ENCODE data around the gene SPG7.
A peak's percentile ranks its signal among the peaks of the same experiment; 100 is the strongest.

The SPG7 gene

DNA sequence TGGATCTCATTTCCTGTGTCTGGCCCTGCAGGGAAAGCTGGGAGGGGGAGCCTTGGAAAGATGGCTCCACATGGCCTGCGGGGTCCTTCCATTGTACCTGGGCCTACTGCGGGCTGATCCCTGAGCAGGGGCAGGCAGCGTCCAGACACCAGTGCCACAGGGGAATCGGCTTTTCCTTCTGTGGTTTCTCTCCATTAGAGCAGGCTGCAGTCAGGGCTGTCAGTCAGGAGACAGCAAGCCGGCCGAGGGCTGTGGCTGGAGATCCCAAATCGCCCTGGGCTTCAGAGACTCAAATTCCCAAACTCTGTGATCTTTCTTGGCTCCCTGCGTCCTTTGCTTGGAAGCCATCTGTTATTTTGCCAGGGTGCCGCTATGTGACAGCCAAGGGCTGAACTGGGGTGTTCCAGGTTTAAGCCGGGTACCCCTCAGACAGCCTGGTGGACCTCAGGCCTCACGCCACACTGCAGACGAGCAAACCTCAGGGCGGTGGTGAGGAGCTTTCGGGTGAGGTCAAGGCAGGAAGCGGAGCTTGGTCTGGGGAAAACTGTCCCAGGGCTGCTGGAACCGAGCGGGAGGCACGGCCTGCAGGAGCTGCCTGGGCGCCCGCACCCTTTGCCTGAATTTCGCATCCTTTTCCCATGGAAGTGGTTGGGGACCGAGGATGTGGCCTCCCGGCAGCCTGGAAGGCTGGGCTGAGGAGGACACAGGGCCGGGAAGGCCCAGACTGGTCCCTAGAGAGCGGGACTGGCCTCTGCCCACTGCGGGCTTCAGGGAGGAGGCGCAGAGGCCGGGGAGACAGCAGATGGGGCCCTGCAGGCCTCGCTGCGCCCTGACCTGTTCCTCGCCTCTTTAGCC lies 65.8 kb downstream of the SPG7 start:
- POLR2A ChIA-PET = no interaction called here
- H3K36me3 ChIP-seq (ENCODE audit: control insufficient read depth in 2 of 2, insufficient read depth in 1 of 2, low read length in 2 of 2) = no peaks in the 10 kb centered on the region
- no peak overlapping the region for H3K27ac ChIP-seq (ENCODE audit: extremely low read depth, low read depth, low read length)
- CTCF ChIA-PET = interaction anchor here (0.7 to 0.9 kb wide), 2 partner anchors 8 to 10 kb away, joined by 3 read pairs; no protein-coding TSS in a partner anchor
- H3K4me1 ChIP-seq (ENCODE audit: control insufficient read depth, insufficient read depth, low read length) = no peaks in the 10 kb centered on the region
- TF ChIP-seq ZNF335 (tag by site-specific recombination; conservative IDR thresholded peaks at IDR 0.05) = 0 out of 2 replicates have a peak, but pooled peaks have one; percentile 34
- no peak for TF ChIP-seq ZNF266 (tag by site-specific recombination; IDR thresholded peaks at IDR 0.05; ENCODE audit: low read depth)
- no peaks in the 10 kb centered on the region for H3K9me3 ChIP-seq (ENCODE audit: control insufficient read depth, insufficient read depth, low read depth, low read length)
- no peak overlapping the region for H3K4me3 ChIP-seq (ENCODE audit: low read depth, low read length)

GRCh38 chr16:89574681-89575246 lies 66.6 kb downstream of the SPG7 start:
- H3K36me3 ChIP-seq (ENCODE audit: control insufficient read depth in 2 of 2, insufficient read depth in 1 of 2, low read length in 2 of 2) = no peaks in the 10 kb centered on the region
- TF ChIP-seq ZNF138 (tag by site-specific recombination; IDR thresholded peaks at IDR 0.05; ENCODE audit: borderline replicate concordance) (no peak), ZNF585B (tag by site-specific recombination; IDR thresholded peaks at IDR 0.05) (no peak), YY1 (tag by site-specific recombination; IDR thresholded peaks at IDR 0.05) (no peak), ZFP37 (tag by site-specific recombination; IDR thresholded peaks at IDR 0.05) (no peak), MEIS1 (CRISPR knock-in tag; IDR thresholded peaks at IDR 0.05; ENCODE audit: borderline replicate concordance) (no peak), ZNF677 (tag by site-specific recombination; IDR thresholded peaks at IDR 0.05) (no peak), ZFP41 (tag by site-specific recombination; IDR thresholded peaks at IDR 0.05; ENCODE audit: borderline replicate concordance) (no peak), ZNF175 (tag by site-specific recombination; IDR thresholded peaks at IDR 0.05) (no peak), ZNF16 (tag by site-specific recombination; IDR thresholded peaks at IDR 0.05; ENCODE audit: low read depth) (no peak)
- TF ChIP-seq, protein P1, sequence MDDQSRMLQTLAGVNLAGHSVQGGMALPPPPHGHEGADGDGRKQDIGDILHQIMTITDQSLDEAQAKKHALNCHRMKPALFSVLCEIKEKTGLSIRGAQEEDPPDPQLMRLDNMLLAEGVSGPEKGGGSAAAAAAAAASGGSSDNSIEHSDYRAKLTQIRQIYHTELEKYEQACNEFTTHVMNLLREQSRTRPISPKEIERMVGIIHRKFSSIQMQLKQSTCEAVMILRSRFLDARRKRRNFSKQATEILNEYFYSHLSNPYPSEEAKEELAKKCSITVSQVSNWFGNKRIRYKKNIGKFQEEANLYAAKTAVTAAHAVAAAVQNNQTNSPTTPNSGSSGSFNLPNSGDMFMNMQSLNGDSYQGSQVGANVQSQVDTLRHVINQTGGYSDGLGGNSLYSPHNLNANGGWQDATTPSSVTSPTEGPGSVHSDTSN (CRISPR knock-in tag; IDR thresholded peaks at IDR 0.05) = no peak
- TF ChIP-seq, protein P2, sequence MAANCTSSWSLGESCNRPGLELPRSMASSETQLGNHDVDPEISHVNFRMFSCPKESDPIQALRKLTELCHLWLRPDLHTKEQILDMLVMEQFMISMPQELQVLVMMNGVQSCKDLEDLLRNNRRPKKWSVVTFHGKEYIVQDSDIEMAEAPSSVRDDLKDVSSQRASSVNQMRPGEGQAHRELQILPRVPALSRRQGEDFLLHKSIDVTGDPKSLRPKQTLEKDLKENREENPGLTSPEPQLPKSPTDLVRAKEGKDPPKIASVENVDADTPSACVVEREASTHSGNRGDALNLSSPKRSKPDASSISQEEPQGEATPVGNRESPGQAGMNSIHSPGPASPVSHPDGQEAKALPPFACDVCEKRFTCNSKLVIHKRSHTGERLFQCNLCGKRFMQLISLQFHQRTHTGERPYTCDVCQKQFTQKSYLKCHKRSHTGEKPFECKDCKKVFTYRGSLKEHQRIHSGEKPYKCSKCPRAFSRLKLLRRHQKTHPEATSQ (tag by site-specific recombination; IDR thresholded peaks at IDR 0.05) = no peak
- TF ChIP-seq, protein P3, sequence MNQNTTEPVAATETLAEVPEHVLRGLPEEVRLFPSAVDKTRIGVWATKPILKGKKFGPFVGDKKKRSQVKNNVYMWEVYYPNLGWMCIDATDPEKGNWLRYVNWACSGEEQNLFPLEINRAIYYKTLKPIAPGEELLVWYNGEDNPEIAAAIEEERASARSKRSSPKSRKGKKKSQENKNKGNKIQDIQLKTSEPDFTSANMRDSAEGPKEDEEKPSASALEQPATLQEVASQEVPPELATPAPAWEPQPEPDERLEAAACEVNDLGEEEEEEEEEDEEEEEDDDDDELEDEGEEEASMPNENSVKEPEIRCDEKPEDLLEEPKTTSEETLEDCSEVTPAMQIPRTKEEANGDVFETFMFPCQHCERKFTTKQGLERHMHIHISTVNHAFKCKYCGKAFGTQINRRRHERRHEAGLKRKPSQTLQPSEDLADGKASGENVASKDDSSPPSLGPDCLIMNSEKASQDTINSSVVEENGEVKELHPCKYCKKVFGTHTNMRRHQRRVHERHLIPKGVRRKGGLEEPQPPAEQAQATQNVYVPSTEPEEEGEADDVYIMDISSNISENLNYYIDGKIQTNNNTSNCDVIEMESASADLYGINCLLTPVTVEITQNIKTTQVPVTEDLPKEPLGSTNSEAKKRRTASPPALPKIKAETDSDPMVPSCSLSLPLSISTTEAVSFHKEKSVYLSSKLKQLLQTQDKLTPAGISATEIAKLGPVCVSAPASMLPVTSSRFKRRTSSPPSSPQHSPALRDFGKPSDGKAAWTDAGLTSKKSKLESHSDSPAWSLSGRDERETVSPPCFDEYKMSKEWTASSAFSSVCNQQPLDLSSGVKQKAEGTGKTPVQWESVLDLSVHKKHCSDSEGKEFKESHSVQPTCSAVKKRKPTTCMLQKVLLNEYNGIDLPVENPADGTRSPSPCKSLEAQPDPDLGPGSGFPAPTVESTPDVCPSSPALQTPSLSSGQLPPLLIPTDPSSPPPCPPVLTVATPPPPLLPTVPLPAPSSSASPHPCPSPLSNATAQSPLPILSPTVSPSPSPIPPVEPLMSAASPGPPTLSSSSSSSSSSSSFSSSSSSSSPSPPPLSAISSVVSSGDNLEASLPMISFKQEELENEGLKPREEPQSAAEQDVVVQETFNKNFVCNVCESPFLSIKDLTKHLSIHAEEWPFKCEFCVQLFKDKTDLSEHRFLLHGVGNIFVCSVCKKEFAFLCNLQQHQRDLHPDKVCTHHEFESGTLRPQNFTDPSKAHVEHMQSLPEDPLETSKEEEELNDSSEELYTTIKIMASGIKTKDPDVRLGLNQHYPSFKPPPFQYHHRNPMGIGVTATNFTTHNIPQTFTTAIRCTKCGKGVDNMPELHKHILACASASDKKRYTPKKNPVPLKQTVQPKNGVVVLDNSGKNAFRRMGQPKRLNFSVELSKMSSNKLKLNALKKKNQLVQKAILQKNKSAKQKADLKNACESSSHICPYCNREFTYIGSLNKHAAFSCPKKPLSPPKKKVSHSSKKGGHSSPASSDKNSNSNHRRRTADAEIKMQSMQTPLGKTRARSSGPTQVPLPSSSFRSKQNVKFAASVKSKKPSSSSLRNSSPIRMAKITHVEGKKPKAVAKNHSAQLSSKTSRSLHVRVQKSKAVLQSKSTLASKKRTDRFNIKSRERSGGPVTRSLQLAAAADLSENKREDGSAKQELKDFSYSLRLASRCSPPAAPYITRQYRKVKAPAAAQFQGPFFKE (tag by site-specific recombination; IDR thresholded peaks at IDR 0.05; ENCODE audit: borderline replicate concordance) = no peak
- ChIA-PET CTCF (interaction anchor here (0.9 kb wide), 1 partner anchor 9 kb away, joined by 3 read pairs; no protein-coding TSS in a partner anchor), POLR2A (no interaction called here)
- no peak overlapping the region for H3K27ac ChIP-seq (ENCODE audit: extremely low read depth, low read depth, low read length)
- no peak overlapping the region for H3K4me3 ChIP-seq (ENCODE audit: low read depth, low read length)
- no peaks in the 10 kb centered on the region for H3K9me3 ChIP-seq (ENCODE audit: control insufficient read depth, insufficient read depth, low read depth, low read length)
- no peaks in the 10 kb centered on the region for H3K4me1 ChIP-seq (ENCODE audit: control insufficient read depth, insufficient read depth, low read length)

Measured in HEK293 (cell line).